GM10266 (cell line): Measurements from ENCODE around the gene HSPA2.
A peak's percentile ranks its signal among the peaks of the same experiment; 100 is the strongest.
"Not testable (repeated sequence)": the region's sequence is repeated elsewhere in the genome, so short reads cannot be mapped to it uniquely, and the experiment has no call there.

ENCODE experiments used
- DNase-seq: peaks from one replicate; pipeline ENCODE4 v3.0.0; 2012; ENCODE audit errors: extremely low spot score
- CTCF ChIP-seq: IDR thresholded peaks from 2 replicates; pipeline ENCODE4 v1.5.1; 2012; ENCODE audit warnings: mild to moderate bottlenecking, low read depth; ENCODE audit not compliant: control insufficient read depth, insufficient read depth; ENCODE audit errors: missing control alignments

HSPA2 gene

GRCh38 chr14:64549791-64550620, 9.5 kb downstream of the HSPA2 start, which contains the start of gene PPP1R36:
TSS of gene PPP1R36 (plus strand) at chr14:64549961. CDS start at chr14:64549998, 37 bp downstream.
- no peak for TF ChIP-seq CTCF
- DNase-seq, result peak; percentile 47

- DNase-seq, result no peak
- no peak for TF ChIP-seq CTCF
These were observed 10.2 kb downstream of the HSPA2 start for GRCh38 chr14:64550621-64551333.

GRCh38 chr14:64554556-64554955, 14.0 kb downstream of the HSPA2 start:
- no peak for TF ChIP-seq CTCF
- no peak for DNase-seq

- no peak for DNase-seq
- TF ChIP-seq CTCF, result no peak
These were observed 16.0 kb downstream of the HSPA2 start for GRCh38 chr14:64556526-64556925.

- DNase-seq, result not testable (repeated sequence)
These were observed 17.7 kb downstream of the HSPA2 start for GRCh38 chr14:64558216-64558615.

- DNase-seq, result no peak
- TF ChIP-seq CTCF, result no peak
These were observed 21.1 kb downstream of the HSPA2 start for GRCh38 chr14:64561631-64562030.

- no peak for TF ChIP-seq CTCF
- DNase-seq, result no peak
These were observed 21.9 kb downstream of the HSPA2 start for GRCh38 chr14:64562436-64562835.
